Fibroblast of the aortic adventitia (primary cell): ENCODE data around the gene AFAP1. TPM values are rescaled to one million over a fixed set of nuclear protein-coding genes. Genes with fewer than 3 reads are reported as not detected.

Experiments
- DNase-seq: peaks from one replicate; pipeline ENCODE4 v3.0.0-alpha.2; 2010; ENCODE audit warnings: low read depth
- H3K4me3 ChIP-seq: 2 replicates; pipeline ENCODE4 v1.5.1; 2011; ENCODE audit warnings: low read depth, mild to moderate bottlenecking, control low read depth, low read length, moderate library complexity
- CTCF ChIP-seq: IDR thresholded peaks from 2 replicates; pipeline ENCODE4 v1.5.1; 2011; ENCODE audit warnings: mild to moderate bottlenecking, low read length, control low read depth, inconsistent platforms; ENCODE audit not compliant: insufficient read depth
- total RNA-seq: library from RNA; depleted of rRNA; stranded (reverse); fragments of >200 nt; gene quantifications from 2 replicates; pipeline ENCODE4 v1.2.3, GENCODE V29; 2012; ENCODE audit warnings: low replicate concordance

Gene AFAP1
- total RNA-seq, 1 donor, result 66.0 TPM

DNA sequence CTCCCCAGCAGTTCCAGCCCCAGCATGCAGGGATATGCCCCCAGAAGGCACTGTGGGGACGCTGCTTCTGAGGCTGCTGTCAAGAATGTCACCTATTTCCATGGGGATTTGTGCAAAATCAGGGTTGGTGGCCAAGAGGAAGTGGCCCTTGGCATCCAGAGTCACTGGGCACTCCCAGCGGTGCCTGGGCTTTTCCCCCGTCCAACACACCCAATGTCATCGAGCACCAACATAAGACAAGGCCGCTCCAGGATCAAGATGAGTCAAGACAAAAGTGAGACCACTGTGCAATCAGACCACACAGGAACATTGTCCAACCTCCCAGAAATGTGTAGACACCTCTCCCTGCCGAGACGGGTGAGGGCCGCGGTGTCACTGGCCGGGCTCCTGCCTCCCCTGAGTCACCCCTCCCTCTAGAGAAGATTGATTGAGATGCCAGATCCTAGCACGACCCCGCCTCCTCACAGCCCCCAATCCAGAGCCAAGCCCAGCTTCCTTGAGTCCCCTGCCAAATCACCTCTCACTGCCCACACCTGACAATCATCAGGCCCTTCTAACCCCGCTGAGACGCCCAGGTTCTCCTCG lies 194.3 kb downstream of the AFAP1 start:
- H3K4me3 ChIP-seq, result no peak overlapping the region
- no peak for TF ChIP-seq CTCF
- no peak for DNase-seq

- H3K4me3 ChIP-seq, result no peak overlapping the region
- TF ChIP-seq CTCF, result no peak
- no peak for DNase-seq
Observed at GRCh38 chr4:7744142-7744804, 195.4 kb downstream of the AFAP1 start.

- no peak for TF ChIP-seq CTCF
- no peak for DNase-seq
- no peak overlapping the region for H3K4me3 ChIP-seq
Observed at GRCh38 chr4:7742807-7743280, 196.8 kb downstream of the AFAP1 start.

DNA sequence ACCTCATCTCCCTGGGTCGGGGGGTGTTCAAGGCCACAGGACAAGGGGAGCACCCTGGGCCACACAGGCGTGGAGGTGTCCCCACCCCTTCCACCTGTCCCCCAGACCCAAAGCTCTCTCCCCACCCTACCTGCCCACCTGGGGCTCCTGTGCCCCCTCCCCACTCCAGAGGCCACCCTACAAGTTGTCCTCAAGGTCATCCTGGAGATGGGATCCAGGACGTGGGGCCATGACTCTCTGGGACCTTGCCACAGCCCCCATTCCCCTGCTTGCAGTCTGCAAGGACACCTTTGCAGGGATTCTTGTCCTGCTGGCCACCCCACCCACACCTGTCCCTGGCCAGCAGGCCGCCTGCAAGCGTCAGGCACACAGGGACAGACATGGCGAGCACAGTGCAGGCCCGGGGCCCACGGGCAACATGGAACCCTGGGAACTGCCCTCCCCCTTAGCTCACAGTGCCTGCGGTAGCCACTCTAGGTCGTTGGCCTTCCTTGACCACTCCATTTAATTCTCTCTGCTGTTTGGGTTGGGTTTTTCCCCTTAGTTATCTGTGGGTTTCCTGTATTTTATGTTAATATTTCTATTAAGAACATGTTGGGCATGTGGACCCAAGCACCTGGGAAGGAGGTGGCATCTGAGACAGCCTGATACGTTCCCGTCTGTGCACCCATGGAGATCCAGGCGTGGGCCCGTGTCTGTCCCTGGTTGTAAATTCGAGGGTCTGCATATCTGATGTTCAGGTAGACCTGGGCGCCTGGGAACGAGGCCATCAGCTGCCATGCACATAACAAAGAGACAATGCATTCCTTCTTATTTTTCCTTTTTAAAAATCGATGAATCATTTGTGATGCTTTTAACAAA lies 197.5 kb downstream of the AFAP1 start:
- no peak overlapping the region for H3K4me3 ChIP-seq
- no peak for TF ChIP-seq CTCF
- no peak for DNase-seq

GRCh38 chr4:7740866-7741525 lies 198.7 kb downstream of the AFAP1 start:
- no peak for TF ChIP-seq CTCF
- DNase-seq, result no peak
- no peak overlapping the region for H3K4me3 ChIP-seq
